22Rv1 (cell line): ENCODE results near the gene KCNQ1.

Experiments
- CTCF ChIP-seq: fragments of 450-650 bp; IDR thresholded peaks from 2 replicates; pipeline ENCODE4 v1.5.1; 2017; ENCODE audit warnings: mild to moderate bottlenecking
- ZFX ChIP-seq: fragments of 450-650 bp; IDR thresholded peaks from 2 replicates; pipeline ENCODE4 v1.6.1; 2017; ENCODE audit warnings: antibody characterized with exemption, borderline replicate concordance

GRCh38 chr11:2464451-2465165 lies 19.8 kb downstream of the KCNQ1 start:
- TF ChIP-seq CTCF (no peak), ZFX (no peak)
